Hindlimb muscle (tissue), 1 donor: ENCODE data around the gene ZSWIM5. TPM values are rescaled to one million over a fixed set of nuclear protein-coding genes. Genes with fewer than 3 reads are reported as not detected.
"Not testable (repeated sequence)": the region's sequence is repeated elsewhere in the genome, so short reads cannot be mapped to it uniquely, and the experiment has no call there.

Experiments used
- DNase-seq: peaks from one replicate; pipeline ENCODE4 v3.0.0-alpha.2; 2013
- polyA plus RNA-seq: library from polyadenylated mRNA; unstranded; fragments of 120-200 nt; gene quantifications from one replicate; pipeline ENCODE4 v1.2.1, GENCODE V29; 2013; ENCODE audit not compliant: insufficient read length

ZSWIM5 gene
- polyA plus RNA-seq, 1 donor: 0.34 TPM

DNA sequence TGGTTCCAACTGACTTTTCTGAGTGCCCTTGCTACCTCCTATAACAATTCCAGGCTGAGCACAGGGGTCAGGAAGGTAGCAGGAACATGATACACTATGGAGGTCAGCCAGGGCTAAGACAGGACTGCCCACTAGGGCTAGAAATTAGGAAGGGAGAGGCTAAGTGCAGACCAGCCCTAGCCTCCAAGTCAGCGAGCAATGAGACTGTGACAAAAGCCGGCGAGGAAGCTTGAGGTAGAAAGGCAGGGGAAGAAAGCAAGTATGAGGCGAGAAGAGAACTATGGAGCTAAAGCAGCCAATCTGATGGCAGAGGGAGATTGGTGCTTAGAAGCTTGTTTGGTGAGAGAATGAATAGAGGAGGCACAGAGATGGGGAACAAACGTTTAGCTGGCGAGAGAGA lies 189.6 kb downstream of the ZSWIM5 start:
- no peak for DNase-seq

DNA sequence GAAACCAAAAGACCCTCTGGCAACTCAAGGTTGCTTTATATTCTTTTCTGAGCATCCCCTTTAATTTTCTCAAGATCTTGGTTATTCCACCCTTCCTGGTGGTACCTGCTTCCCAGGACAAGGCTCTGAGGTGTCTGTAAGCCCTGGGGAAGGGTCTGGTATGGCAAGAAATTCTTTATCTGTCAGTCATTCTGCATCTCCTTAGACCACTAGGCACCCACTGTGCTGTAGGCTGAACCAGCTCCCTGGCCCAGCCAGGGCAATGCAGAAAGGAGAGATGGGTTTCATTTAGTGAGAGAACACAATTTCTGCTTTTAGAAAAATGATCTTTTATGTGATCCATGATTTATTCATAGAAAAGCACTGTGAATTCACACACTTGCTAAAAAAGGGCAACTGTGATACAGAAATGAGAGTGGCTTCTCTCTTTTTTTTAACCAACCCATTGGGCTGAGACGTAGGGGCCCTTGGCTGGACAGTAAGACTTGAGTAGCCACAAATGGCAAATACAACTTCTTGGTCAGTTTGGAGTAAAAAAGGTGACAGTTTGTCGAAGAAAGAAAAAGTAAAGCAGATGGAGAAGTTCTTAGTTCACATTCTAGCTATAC lies 190.2 kb downstream of the ZSWIM5 start:
- no peak for DNase-seq

DNA sequence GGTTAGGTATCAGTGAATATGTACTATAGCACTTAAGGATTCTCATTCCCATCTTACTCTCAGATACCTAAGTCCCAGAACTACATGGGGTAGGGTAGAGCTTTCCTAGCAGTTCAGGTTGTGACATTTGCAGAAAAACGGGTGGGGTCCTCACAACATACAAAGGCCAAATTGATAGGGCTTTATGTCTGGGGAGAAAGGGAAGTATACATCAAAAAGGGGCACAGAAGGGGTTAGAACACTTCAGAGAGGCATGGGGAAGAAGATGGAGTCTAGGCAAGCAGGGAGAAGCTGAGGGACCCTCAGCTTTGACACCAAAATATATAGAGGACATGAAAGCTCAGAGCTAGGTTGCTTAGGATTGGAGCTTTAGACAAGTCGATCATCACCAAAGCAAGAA lies 190.7 kb downstream of the ZSWIM5 start:
- DNase-seq: no peak

DNA sequence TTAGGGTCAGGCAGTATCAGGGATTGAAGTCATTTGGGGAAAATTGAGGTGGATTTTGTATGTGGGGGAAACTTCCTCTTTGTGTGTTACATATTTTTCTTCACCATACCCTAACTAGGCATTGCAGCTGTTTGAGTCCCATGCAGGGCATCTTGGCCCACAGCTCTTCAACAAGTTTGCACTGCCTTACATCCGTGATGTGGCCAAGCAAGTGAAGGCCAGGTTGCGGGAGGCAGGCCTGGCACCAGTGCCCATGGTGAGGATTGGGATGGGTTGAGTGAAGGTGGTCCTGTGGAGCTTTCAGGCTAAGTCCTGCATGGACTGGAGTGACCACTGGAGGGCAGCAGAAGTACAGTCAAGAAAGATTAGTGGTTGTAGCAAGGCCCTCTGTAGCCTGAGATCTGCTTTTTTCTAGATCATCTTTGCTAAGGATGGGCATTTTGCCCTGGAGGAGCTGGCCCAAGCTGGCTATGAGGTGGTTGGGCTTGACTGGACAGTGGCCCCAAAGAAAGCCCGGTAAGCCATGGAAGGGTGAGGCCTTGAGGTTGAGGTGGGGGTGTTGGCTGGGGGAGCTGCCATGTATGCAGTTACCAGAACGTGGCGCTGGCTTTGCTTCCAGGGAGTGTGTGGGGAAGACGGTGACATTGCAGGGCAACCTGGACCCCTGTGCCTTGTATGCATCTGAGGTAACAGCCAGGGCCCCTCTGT lies 191.9 kb downstream of the ZSWIM5 start:
- peak; percentile 83 for DNase-seq

DNA sequence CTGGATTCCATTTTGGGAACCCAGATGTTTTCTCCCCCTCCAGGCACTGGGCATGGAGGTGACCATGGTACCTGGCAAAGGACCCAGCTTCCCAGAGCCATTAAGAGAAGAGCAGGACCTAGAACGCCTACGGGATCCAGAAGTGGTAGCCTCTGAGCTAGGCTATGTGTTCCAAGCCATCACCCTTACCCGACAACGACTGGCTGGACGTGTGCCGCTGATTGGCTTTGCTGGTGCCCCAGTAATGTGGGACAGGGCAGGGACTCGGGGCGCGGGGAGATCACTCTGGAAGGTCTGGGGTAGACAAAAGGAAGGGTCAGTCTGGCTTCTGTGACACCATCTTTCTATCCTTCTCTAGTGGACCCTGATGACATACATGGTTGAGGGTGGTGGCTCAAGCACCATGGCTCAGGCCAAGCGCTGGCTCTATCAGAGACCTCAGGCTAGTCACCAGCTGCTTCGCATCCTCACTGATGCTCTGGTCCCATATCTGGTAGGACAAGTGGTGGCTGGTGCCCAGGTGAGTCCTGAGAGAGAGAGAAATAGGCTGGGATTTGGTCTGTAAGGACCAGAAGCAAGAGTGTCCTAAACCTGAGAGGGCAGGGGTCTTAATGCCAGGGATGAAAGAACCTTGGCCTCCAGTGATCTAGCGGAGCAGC lies 192.7 kb downstream of the ZSWIM5 start:
- DNase-seq: no peak

DNA sequence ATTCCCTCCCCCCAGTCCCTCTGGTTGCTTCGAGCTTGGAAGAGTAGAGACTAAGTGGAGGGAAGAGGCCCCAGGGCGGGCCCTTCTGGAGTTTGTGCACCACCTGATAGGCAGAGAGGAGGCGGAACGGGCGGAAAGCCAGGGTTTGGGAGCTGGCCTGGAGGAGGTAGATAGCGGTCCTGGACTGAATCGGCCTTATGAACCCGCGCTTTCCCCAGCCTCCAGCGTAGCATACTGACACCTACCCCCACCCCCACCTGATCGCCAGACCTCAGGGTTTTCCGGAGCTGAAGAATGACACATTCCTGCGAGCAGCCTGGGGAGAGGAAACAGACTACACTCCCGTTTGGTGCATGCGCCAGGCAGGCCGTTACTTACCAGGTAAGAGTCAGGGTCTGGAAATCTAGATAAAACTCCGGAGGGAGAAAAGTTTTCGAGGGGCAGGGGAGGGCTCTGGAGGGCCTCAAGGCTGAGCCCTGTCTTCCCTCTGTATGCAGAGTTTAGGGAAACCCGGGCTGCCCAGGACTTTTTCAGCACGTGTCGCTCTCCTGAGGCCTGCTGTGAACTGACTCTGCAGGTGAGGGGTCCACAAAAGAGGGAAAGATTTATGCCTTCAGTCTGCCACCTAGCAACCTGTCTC lies 193.6 kb downstream of the ZSWIM5 start:
- peak; percentile 66 for DNase-seq

DNA sequence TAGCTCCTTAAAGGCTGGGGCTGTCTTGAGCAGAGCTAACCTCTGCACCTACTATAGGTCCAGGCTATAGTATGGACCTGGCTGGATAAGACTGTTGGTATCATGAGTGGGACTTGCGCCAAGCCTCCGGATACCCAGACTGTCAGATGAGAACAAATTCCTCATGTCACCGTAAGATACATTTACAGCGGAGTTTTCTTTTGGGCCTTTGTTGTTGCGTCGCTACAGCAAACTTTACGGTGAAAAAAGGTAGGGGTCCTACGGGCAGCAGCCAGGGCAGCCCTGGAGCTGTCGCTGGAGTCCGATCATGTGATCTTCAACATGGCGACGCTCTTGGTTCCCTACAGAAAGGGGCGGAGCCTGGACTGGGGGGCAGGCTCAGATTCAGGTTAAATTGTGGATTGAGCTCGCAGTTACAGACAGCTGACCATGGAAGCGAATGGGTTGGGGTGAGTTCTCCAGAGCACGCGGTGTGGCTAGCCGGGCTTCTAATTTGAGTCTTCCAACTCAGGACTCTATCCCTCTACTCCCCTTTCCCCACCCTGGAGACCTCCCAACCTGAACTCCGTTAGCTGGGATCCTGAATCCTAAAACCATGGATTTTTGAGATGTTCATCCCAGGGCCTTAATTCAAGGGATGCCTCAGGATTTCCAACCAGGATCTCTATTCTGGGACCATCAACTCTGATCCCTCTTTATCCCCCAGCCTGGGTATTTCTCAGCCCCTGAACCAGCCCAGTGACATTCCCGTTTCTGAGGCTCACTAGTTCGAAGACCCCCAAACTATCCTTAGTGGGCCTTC lies 194.4 kb downstream of the ZSWIM5 start, which contains the start of gene UROD:
TSS of gene UROD (plus strand) at position 418 of the 802 bp plus-strand sequence. CDS start at position 430, 12 bp downstream.
- peak; percentile 95 for DNase-seq

DNA sequence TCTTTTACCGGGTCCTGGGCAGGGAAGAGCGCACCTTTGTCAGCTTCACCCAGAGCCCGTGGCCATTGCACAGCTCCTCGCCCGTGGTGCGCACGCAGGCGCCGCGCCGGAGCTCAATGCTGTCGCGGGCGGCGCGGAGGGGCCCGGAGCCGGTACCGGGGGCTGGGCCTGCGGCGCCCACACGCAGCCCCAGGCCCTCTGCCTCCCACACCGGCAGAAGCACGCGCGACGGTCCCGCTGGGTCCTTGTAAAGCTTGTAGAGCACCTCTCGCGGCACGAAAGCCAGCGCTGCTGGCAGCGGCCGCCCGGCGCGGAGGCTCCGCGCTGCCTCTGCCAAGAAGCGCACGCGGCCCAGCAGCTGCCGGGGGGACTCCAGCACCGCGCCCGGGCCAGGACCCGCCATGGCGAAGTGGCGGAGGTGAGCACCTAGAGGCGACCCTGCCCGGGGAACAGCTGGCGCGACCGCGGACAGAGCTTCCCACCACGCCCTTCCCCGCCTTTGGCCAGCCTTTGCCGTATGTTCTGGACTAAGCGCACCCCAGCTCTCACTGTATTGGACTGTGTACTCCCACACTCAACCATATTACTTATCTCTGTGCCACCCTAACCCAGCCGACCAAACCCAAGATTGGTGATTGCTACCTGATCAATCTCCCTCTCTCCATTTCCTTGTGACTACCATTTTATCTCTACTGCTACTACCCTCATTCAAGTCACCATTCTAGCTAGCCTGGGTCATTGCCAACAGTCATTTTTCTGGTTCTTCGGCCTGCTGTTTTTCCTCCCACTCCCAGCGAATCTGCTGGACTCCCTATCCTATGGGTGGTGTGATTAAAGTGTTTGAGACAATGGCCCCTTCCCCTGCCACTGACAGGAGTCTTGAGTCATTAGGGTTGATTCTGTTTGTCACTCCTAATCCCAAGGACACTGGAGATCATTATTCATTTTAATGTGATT lies 195.3 kb downstream of the ZSWIM5 start, which contains the start of gene HECTD3:
TSS of gene HECTD3 (minus strand) at position 470 of the 957 bp plus-strand sequence. CDS start at position 403, 67 bp downstream.
- DNase-seq: peak; percentile 88

DNA sequence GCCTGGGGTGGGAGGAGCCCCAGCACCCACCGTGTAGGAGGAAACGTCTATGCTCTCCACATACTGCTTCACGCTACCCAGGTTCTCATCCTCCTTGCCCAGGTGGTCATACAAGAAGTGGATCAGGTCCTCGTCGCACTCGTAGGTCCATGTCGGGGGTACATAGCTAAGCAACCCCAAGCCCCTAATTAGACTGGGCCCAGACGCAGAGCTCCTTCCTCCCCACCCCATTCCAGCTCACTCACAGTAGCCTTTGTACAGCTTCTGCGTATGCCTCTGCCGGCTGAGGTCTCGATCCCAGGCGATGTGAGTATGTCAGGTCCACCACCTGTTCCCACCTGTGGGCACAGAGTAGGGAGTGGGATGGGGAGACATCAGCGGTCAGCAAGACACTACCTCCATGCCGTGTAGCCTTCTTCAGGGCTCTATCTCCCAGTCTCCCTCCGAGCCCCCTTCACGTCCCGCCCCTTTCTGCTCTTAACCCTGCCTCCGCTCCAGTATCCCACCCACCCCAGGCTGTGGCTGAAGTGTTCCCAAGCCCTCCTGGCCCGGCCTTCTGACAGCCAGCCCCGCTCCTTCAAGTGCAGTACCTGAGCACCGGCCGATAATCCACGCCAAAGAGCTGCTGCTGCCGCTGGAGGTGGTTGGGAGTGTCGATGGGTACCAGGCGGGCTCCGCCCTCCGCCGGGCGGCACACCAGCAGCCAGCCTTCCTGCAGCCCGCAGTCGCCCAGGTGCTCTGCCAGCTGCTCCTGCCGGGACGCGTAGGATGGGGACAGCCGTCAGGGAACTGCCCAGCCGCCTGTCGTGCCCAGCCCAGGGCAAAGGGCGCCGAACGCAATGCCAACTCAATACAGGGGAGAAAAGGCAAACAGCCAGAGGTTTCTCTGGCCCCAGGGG lies 196.2 kb downstream of the ZSWIM5 start:
- no peak for DNase-seq

DNA sequence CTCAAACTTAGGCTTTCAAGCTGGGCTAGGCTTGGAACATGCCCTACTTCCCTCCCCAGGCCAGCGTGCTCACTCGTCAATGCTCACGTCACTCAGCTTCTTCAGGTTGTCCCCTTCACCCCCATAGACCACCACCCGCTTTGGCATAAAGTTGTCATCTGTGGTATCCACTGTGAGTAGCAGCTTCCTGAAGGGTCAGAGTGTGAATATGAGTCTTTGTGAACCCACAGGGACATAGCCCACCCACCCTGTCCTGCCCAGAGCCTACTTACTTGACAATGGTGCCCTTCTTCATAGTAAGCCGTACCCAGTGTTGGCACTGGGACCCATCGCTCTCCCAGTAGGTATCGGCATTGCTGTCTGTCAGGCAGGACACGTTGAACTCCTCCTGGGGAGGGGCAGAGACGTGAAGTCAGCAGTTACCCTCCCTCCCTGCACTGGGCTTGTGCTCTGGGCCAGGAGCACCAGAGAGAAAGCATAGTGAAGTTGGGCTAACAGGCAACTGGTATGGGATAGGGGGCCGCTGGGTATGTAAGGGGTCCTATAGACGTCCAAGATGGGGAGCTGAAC lies 197.0 kb downstream of the ZSWIM5 start:
- no peak for DNase-seq

DNA sequence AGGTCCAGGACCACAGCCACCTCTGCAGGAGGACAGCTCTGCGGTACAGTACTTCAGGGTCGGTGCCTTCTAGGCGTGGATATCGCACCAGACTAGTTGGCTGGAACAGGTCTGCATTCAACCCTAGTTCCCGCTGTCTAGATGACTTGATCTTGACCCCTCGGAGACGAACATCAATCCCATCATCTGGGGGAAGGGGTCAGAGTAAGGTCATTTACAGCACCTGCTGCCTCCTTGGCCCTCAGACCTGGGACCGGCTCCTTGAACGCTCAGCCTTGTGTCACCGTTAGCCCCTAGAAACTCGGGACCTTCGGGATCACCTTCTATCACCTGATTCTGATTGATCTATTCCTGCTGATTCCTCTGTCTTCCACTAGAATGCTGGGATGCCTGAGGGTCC lies 197.9 kb downstream of the ZSWIM5 start:
- no peak for DNase-seq

DNA sequence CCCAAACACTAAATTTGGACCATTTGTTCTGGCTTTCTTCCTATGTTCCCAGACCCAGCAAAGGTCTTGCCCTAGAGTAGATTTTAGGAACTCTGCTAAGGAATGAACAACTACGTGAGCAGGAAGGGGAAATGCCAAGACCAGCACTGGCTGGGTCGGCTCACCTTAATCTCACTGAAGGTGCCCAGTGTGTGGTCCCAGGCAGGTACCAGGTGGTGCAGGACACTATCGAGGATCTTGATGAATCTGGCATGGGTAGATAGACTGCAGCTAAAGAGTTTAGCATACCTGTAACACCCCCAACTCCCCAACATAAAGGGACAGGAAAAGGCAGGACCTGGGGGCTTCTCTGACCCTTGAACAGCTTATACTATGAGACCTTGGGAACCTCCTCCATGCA lies 198.3 kb downstream of the ZSWIM5 start:
- no peak for DNase-seq

DNA sequence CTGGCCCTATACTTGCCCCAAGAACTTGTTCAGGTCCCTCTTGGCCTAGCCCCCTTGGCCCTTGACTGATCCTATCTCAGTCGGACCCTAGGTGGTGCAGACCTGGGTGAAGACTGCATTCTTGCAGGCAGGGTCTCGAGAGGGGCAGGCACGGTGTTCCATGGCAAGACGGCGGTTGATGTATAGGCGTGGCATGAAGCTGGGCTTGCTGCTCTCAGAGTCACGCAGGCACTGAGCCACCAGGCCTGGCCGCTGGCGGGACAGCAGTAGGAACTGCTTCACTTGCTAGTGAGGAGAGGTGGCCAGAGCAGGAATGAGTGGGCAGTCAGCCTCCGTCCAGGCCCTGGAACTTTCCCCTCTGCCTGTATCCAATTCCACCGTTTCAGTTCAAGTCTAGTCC lies 199.1 kb downstream of the ZSWIM5 start:
- DNase-seq: no peak

DNA sequence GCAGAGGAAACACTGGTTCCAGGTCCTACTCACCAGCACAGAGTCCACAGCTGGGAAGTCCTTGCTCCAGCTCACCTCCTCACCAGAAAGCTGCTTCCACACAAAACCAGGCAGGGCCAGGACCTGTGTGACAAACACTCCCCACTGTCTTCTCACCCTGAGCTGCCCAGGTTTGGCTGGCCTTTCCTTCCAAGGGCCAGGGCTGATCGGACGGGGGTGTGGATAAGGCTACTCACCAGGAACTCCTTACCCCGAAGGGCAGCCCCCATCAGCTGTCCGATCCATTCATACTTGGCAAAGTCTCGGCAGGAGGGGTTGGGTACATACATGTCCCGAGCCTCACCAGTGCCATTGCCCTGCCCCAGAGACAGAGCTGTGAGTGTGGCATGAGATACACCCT lies 200.6 kb downstream of the ZSWIM5 start:
- no peak for DNase-seq

DNA sequence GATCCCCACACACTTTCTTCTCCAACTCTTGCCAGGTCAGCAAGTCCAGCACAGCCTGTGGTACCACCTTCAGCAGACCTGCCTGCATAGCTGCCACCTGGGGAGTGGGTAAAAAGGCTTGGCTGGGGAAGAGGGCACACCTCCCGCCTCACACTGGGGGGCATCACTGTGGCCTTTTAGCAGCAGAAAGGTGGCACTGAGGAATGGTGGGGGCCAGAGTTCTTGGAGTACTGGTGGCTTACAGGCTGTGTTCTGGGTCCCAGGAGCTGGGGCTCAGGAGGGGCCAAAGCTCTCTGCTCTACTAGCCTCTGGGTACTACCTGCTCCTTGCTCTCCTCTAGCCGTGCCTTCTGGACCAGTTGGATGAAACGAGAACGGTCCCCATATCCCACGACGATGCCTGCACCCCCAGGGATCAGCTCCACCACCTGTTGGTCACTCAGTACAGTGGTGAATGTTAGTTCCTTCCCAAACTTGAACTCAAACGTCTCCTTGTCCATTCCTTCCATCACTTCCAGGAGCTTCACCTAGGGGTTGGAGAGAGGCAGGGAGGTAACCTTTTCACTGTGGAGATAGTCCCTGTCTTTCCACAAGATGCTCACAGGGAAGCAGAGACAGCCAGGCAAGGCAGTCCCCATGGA lies 202.0 kb downstream of the ZSWIM5 start:
- DNase-seq: no peak

DNA sequence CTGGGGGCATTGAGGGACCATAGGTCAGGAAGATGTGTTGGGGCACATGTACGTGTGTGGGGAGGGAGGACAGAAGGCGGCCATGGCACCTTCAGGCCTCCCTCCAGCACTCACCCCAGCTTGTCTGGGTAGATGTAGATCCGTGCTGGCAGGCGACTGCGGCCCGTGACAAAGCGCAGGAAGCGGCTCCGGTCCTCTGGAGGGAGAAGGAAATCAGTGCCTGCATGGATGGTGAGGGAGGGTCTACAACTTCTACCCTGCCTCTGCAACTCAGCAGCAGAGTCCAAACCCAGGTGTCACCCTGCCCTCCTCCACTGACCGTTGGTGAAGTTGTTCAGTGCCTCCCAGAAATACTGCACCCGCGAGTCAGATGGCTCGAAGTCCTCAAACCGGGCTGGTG lies 202.7 kb downstream of the ZSWIM5 start:
- DNase-seq: no peak

DNA sequence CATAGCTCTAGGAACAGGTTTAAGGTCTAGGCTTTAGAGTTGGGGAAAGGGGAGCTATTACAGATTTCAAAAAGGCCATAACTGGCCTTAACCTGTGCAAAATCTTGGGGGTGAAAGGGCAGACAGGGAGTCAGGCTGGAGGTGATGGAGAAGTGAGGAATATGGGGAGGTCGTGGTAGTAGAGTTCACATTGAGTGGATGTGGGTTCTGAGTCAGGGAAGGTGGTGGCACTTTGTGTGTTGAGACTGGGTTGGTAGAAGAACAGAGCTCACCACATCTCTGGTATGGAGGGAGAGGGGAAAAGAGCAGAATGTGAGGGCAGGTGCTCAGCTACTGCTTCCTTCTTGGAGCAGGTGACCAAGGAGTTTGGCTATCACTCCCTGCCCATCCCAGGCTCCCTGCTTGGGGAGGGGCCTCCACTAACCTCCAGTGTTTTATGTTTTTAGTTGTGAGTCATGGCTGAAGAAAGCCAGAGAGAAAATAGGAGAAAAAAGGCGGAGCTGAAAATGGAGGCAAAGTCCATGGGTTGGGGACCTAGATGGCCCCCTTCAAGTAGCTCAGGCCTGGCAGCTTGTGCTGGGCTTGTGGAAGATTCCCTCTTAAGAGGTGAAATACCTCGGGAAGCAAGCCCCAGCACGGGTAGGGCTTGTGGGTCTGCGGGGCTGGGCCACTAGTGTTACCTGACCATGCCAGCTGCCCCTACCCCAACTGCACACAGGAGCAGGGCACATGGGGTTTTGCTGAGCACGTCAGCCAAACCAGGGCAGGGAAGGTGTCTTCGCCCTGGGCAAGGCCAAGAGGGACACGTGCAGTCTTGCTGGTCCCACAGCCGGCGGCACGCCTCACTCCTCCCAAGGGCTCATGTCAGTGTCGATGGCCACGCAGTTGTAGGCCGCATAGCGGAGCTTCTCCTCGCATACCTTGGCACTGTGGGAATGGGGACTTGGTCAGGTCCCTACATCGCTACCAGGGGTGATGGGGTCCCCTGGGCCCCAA lies 203.5 kb downstream of the ZSWIM5 start:
- DNase-seq: no peak

DNA sequence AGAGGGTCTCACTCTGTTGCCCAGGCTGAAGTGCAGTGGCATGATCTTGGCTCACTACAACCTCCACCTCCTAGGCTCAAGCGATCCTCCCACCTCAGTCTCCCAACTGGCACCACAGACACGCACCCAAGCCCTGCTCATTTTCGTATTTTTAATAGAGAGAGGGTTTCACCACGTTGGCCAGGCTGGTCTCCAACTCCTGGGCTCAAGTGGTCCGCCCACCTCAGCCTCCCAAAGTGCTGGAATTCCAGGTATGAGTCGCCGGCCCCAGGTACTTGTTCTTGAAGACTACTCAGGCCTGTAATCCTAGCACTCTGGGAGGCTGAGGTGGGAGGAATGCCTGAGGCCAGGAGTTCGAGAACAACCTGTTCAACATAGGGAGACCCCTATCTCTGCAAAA lies 204.8 kb downstream of the ZSWIM5 start:
- not testable (repeated sequence) for DNase-seq
